Lung (tissue), 12 donors: ENCODE data around the gene LPAR5. TPM values are rescaled to one million over a fixed set of nuclear protein-coding genes. Genes with fewer than 3 reads are reported as not detected.

Experiments
- ATAC-seq: fragments of 200-7000 bp; cut with Tn5 transposase; one replicate; pipeline ENCODE4 v1.9.1; 2020; ENCODE audit warnings: moderate number of reproducible peaks; ENCODE audit not compliant: insufficient read depth, low FRiP score
- DNase-seq, 3 donors: peaks; one replicate each; pipeline ENCODE4 v3.0.0-alpha.2; 2013 to 2017
- H3K27ac ChIP-seq, 2 donors: one replicate each; pipeline ENCODE4 v1.5.1; 2013; ENCODE audit warnings: mild to moderate bottlenecking in 2 of 2, moderate library complexity in 2 of 2, control low read depth in 1 of 2, inconsistent platforms in 1 of 2, low read depth in 1 of 2, low read length in 1 of 2
- H3K27me3 ChIP-seq, 3 donors: one replicate each; pipeline ENCODE4 v1.5.1; 2013; ENCODE audit warnings: low read length in 2 of 3; ENCODE audit not compliant: control insufficient read depth in 3 of 3, insufficient read depth in 3 of 3
- H3K36me3 ChIP-seq, 4 donors: one replicate each; pipeline ENCODE4 v1.5.1; 2013; ENCODE audit warnings: low read length in 4 of 4, mild to moderate bottlenecking in 1 of 4, moderate library complexity in 1 of 4; ENCODE audit not compliant: control insufficient read depth in 4 of 4, insufficient read depth in 4 of 4
- H3K4me1 ChIP-seq, 5 donors: one replicate each; pipeline ENCODE4 v1.5.1; 2013; ENCODE audit warnings: low read length in 5 of 5, mild to moderate bottlenecking in 2 of 5, moderate library complexity in 1 of 5; ENCODE audit not compliant: control insufficient read depth in 5 of 5, insufficient read depth in 5 of 5
- H3K4me3 ChIP-seq: one replicate; pipeline ENCODE4 v1.5.1; 2013; ENCODE audit warnings: mild to moderate bottlenecking, control low read depth, moderate library complexity
- H3K9ac ChIP-seq, 2 donors: one replicate each; pipeline ENCODE4 v1.5.1; 2013; ENCODE audit warnings: low read length in 2 of 2, control low read depth in 1 of 2; ENCODE audit not compliant: insufficient read depth in 1 of 2
- H3K9me3 ChIP-seq, 4 donors: one replicate each; pipeline ENCODE4 v1.5.1; 2013; ENCODE audit warnings: low read length in 3 of 4, mild to moderate bottlenecking in 1 of 4, moderate library complexity in 1 of 4; ENCODE audit not compliant: control insufficient read depth in 4 of 4, insufficient read depth in 3 of 4
- WGBS, 2 donors: extraction: QIAGEN DNeasy Blood & Tissue Kit; methylation state at CpG; one replicate each; pipeline ENCODE4 v1.1.7; 2013; 5-methylcytosine and 5-hydroxymethylcytosine counted together
- polyA plus RNA-seq, 2 donors: library from polyadenylated mRNA; stranded (reverse); fragments of 200-250 nt; gene quantifications; one replicate each; pipeline ENCODE4 v1.2.1, GENCODE V29; 2013
- total RNA-seq, 2 donors: library from RNA; depleted of rRNA in 1 of 2; stranded (reverse); fragments of >200 nt in 1 of 2; gene quantifications; one replicate each; pipeline ENCODE4 v1.2.1, GENCODE V29; 2014 to 2021
- TF ChIP-seq, protein P1 (sequence below): IDR thresholded peaks from 2 replicates; pipeline ENCODE4 v1.5.1; 2012; ENCODE audit warnings: mild to moderate bottlenecking; ENCODE audit errors: control extremely low read depth, extremely low read depth
- donor health status: control.
- donor health status: control.
- donor health status: Bipolar disorder and iron deficiency.
- donor health status: healthy.
- donor health status: DM: yes; HTN: yes; CAD: no.

Gene LPAR5
- total and polyA plus RNA-seq, 4 donors = 0.51 to 2.8 (median 1.5) TPM

DNA sequence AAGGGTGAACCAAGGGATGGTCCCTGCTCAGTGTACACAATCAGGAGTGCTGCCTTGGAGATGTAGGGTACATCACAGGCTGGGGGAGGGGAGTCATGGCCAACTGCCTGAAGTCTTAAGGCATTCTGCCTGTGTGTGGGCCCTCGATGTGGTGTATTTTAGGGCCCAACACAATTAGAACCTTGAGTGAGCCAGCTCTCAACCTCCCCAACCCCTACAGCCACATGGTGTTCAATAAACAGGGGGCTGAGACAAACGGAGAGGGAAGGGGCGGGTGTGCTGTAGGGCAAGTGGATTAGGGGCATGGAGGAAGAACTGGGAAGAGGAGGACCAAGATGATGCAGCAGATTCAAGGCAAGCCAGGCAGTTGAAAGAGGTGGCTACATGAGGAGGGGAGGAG, 20.0 kb downstream of the LPAR5 start:
- Histone ChIP-seq H3K27me3 (no peaks in the 10 kb centered on the region), H3K4me1 (peaks cover 7 to 57% (median 22%) of the 10 kb centered on the region in 5 donors), H3K36me3 (no peaks in the 10 kb centered on the region), H3K27ac (peak overlapping the region in 1 of 2 donors; percentile 32), H3K9me3 (no peaks in the 10 kb centered on the region), H3K4me3 (no peak overlapping the region), H3K9ac (no peak overlapping the region)
- WGBS, 2 donors = 18 to 51% methylated on average over 3 of the region's 3 CpGs
- DNase-seq = no peak
- TF ChIP-seq, protein P1, sequence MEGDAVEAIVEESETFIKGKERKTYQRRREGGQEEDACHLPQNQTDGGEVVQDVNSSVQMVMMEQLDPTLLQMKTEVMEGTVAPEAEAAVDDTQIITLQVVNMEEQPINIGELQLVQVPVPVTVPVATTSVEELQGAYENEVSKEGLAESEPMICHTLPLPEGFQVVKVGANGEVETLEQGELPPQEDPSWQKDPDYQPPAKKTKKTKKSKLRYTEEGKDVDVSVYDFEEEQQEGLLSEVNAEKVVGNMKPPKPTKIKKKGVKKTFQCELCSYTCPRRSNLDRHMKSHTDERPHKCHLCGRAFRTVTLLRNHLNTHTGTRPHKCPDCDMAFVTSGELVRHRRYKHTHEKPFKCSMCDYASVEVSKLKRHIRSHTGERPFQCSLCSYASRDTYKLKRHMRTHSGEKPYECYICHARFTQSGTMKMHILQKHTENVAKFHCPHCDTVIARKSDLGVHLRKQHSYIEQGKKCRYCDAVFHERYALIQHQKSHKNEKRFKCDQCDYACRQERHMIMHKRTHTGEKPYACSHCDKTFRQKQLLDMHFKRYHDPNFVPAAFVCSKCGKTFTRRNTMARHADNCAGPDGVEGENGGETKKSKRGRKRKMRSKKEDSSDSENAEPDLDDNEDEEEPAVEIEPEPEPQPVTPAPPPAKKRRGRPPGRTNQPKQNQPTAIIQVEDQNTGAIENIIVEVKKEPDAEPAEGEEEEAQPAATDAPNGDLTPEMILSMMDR = no peak
- ATAC-seq = no peak

- no peaks in the 10 kb centered on the region for H3K9me3 ChIP-seq
- TF ChIP-seq, protein P1 = no peak
- 59 to 68% methylated on average over 7 of the region's 7 CpGs for WGBS, 2 donors
- H3K36me3 ChIP-seq = no peaks in the 10 kb centered on the region
- ATAC-seq = no peak
- no peaks in the 10 kb centered on the region for H3K27me3 ChIP-seq
- peak overlapping the region; percentile 74 to 87 for H3K27ac ChIP-seq
- no peak overlapping the region for H3K4me3 ChIP-seq
- peak overlapping the region in 1 of 2 donors; percentile 54 for H3K9ac ChIP-seq
- peaks cover 7 to 47% (median 17%) of the 10 kb centered on the region in 5 donors for H3K4me1 ChIP-seq
- no peak for DNase-seq
Observed at GRCh38 chr12:6614513-6615172, 21.1 kb downstream of the LPAR5 start.

GRCh38 chr12:6613776-6614512, 21.8 kb downstream of the LPAR5 start:
- H3K36me3 ChIP-seq = no peaks in the 10 kb centered on the region
- TF ChIP-seq, protein P1 = no peak
- ATAC-seq (peak; percentile 67), DNase-seq (peak; percentile 99 to 100 (median 99))
- H3K4me1 ChIP-seq = peaks cover 7 to 40% (median 17%) of the 10 kb centered on the region in 5 donors
- 3 to 6% methylated on average over 17 to 21 of the region's 21 CpGs for WGBS, 2 donors
- peak overlapping the region; percentile 74 to 87 for H3K27ac ChIP-seq
- peaks cover 0 to under 1% (median 0%) of the 10 kb centered on the region in 4 donors for H3K9me3 ChIP-seq
- H3K4me3 ChIP-seq = no peak overlapping the region
- H3K9ac ChIP-seq = peak overlapping the region in 1 of 2 donors; percentile 54
- H3K27me3 ChIP-seq = no peaks in the 10 kb centered on the region
